Measurements from ENCODE around the gene TNRC18.
"Not testable (repeated sequence)": the region's sequence is repeated elsewhere in the genome, so short reads cannot be mapped to it uniquely, and the experiment has no call there.

Gene TNRC18

DNA sequence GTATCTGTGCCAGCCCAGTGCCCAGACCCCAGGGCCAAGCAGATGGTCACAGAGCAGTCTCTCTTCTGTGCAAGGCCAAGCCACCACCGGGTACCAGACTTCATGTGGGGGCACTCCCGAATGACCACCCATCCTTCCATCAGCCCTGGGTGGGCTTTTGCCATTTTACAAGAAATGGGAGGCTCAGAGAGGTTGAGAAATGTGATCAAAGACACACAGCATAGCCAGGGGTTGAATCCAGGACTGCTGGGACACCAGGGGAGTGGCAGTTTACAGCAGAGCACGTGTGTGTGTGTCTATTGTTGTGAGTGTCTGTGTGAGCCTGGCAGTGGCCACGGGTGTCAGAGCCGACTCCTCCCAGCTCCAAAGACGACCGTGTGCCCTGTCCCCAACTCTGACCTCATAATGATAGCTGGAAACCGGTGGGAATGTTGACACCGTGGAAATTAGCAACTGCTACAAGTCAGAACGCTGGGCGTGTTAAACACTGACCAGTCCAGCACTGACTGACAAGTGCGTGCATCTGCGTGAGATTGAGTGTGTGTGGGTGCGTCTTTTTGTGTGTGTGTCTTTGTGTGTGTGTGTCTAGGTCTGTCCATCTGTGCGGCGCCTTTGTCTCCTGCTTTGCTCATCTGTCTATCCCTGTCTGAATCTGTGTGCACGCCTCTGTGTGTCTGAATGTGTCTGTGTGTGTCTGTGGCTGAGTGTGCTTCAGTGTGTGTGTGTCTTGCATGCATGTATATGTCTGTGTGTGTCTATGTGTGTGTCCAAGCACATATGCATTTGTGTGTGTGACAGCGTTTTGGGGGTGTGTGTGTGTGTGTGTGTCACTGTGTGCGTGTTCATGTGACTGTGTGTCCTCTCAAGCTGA lies 158.1 kb downstream of the TNRC18 start:
- ATAC-seq (ENCODE audit: insufficient read depth, low read depth) (no peak), DNase-seq (no peak)
- Histone ChIP-seq H3K4me2 (ENCODE audit: insufficient read depth, low read length) (no peak overlapping the region), H4K20me1 (ENCODE audit: insufficient read depth, low read length) (no peaks in the 10 kb centered on the region), H3K79me2 (ENCODE audit: insufficient read depth, low read length) (no peaks in the 10 kb centered on the region), H3K9me3 (ENCODE audit: insufficient read depth, low read length, severe bottlenecking) (no peaks in the 10 kb centered on the region), H3K4me3 (ENCODE audit: low read depth in 1 of 2, low read length in 2 of 2) (no peak overlapping the region), H3K4me1 (ENCODE audit: insufficient read depth, low read length) (no peaks in the 10 kb centered on the region), H3K27ac (ENCODE audit: low read length) (no peak overlapping the region), H3K36me3 (ENCODE audit: insufficient read depth, low read length) (no peaks in the 10 kb centered on the region), H2AFZ (ENCODE audit: low read depth, low read length) (no peak overlapping the region), H3K9ac (ENCODE audit: low read depth, low read length) (no peak overlapping the region), H3K27me3 (ENCODE audit: insufficient read depth, low read length, poor library complexity) (no peaks in the 10 kb centered on the region)
- TF ChIP-seq, protein P1, sequence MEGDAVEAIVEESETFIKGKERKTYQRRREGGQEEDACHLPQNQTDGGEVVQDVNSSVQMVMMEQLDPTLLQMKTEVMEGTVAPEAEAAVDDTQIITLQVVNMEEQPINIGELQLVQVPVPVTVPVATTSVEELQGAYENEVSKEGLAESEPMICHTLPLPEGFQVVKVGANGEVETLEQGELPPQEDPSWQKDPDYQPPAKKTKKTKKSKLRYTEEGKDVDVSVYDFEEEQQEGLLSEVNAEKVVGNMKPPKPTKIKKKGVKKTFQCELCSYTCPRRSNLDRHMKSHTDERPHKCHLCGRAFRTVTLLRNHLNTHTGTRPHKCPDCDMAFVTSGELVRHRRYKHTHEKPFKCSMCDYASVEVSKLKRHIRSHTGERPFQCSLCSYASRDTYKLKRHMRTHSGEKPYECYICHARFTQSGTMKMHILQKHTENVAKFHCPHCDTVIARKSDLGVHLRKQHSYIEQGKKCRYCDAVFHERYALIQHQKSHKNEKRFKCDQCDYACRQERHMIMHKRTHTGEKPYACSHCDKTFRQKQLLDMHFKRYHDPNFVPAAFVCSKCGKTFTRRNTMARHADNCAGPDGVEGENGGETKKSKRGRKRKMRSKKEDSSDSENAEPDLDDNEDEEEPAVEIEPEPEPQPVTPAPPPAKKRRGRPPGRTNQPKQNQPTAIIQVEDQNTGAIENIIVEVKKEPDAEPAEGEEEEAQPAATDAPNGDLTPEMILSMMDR (IDR thresholded peaks at IDR 0.05; ENCODE audit: borderline replicate concordance, extremely low read depth, low read length, poor library complexity, severe bottlenecking) = no peak
- no peak for TF ChIP-seq EZH2 (IDR thresholded peaks at IDR 0.05; ENCODE audit: borderline replicate concordance, low read depth, low read length, severe bottlenecking)

DNA sequence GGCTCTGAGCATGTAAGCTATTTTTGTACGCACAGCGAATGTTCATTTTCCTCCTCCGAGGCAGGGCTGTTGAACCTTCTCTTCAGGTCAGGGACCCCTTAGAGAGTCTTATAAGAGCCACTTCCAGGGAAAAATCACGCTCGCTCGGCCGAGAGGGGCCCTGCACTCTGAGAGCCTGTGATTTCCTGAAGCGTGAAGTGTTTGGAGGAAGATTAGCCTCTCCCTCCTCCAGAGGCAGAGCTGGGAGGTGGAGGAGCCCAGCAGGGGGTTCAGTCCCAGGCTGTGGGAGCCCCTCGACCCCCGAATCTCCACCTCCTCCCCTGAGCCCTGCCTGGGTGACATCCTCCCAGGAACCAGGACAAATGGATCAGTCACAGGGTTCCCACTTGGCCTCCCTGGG lies 160.6 kb downstream of the TNRC18 start:
- not testable (repeated sequence) for H3K4me1 ChIP-seq (ENCODE audit: insufficient read depth, low read length); H3K27me3 ChIP-seq (ENCODE audit: insufficient read depth, low read length, poor library complexity); H4K20me1 ChIP-seq (ENCODE audit: insufficient read depth, low read length); DNase-seq; H3K4me3 ChIP-seq (ENCODE audit: low read depth in 1 of 2, low read length in 2 of 2); H3K79me2 ChIP-seq (ENCODE audit: insufficient read depth, low read length); H2AFZ ChIP-seq (ENCODE audit: low read depth, low read length); H3K27ac ChIP-seq (ENCODE audit: low read length); H3K9me3 ChIP-seq (ENCODE audit: insufficient read depth, low read length, severe bottlenecking); H3K4me2 ChIP-seq (ENCODE audit: insufficient read depth, low read length); ATAC-seq (ENCODE audit: insufficient read depth, low read depth); H3K36me3 ChIP-seq (ENCODE audit: insufficient read depth, low read length); H3K9ac ChIP-seq (ENCODE audit: low read depth, low read length)

GRCh38 chr7:5260530-5261068 lies 163.0 kb downstream of the TNRC18 start:
- DNase-seq; H3K27me3 ChIP-seq (ENCODE audit: insufficient read depth, low read length, poor library complexity); H3K4me2 ChIP-seq (ENCODE audit: insufficient read depth, low read length); H3K9ac ChIP-seq (ENCODE audit: low read depth, low read length); H4K20me1 ChIP-seq (ENCODE audit: insufficient read depth, low read length); H3K27ac ChIP-seq (ENCODE audit: low read length); H3K36me3 ChIP-seq (ENCODE audit: insufficient read depth, low read length); H3K79me2 ChIP-seq (ENCODE audit: insufficient read depth, low read length); H3K9me3 ChIP-seq (ENCODE audit: insufficient read depth, low read length, severe bottlenecking); ATAC-seq (ENCODE audit: insufficient read depth, low read depth); H2AFZ ChIP-seq (ENCODE audit: low read depth, low read length); H3K4me1 ChIP-seq (ENCODE audit: insufficient read depth, low read length); H3K4me3 ChIP-seq (ENCODE audit: low read depth in 1 of 2, low read length in 2 of 2): not testable (repeated sequence)

All from DND-41 (cell line).